ENCODE results near the gene HOXC11.

The HOXC11 gene

GRCh38 chr12:53999559-54000115 is 26.7 kb downstream of the HOXC11 start:
- DNase-seq = peak; percentile 55

- no peak for DNase-seq
These were observed 27.5 kb downstream of the HOXC11 start, which contains the start of gene HOXC9 for GRCh38 chr12:54000116-54001114. TSS of gene HOXC9 (plus strand) at chr12:54000161. CDS start at chr12:54000189, 28 bp downstream.

GRCh38 chr12:54001283-54002187 is 28.6 kb downstream of the HOXC11 start:
- no peak for DNase-seq

- DNase-seq = no peak
These were observed 29.5 kb downstream of the HOXC11 start for GRCh38 chr12:54002278-54002914.

GRCh38 chr12:54002915-54003389 is 30.0 kb downstream of the HOXC11 start:
- DNase-seq = no peak

GRCh38 chr12:54003625-54004024 is 30.7 kb downstream of the HOXC11 start:
- DNase-seq = no peak

- no peak for DNase-seq
These were observed 31.3 kb downstream of the HOXC11 start for GRCh38 chr12:54004063-54004840.

- DNase-seq = no peak
These were observed 32.1 kb downstream of the HOXC11 start for GRCh38 chr12:54004841-54005530.

- DNase-seq = no peak
These were observed 32.6 kb downstream of the HOXC11 start for GRCh38 chr12:54005531-54005852.

- no peak for DNase-seq
These were observed 33.1 kb downstream of the HOXC11 start for GRCh38 chr12:54005853-54006558.

GRCh38 chr12:54006559-54007220 is 33.8 kb downstream of the HOXC11 start:
- DNase-seq = no peak

- no peak for DNase-seq
These were observed 34.8 kb downstream of the HOXC11 start for GRCh38 chr12:54007538-54008259.

- DNase-seq = no peak
These were observed 35.3 kb downstream of the HOXC11 start for GRCh38 chr12:54008260-54008552.

GRCh38 chr12:54009171-54010052 is 36.5 kb downstream of the HOXC11 start:
- no peak for DNase-seq

GRCh38 chr12:54010053-54010971 is 37.4 kb downstream of the HOXC11 start:
- no peak for DNase-seq

GRCh38 chr12:54010972-54011664 is 38.2 kb downstream of the HOXC11 start:
- no peak for DNase-seq

Data from NCI-H187 treated with DMSO at 0.1 percent for 48 hours (cell line).